Fibroblast of skin of scalp (primary cell): ENCODE data around the gene NAA80.

Experiments
- DNase-seq: peaks from one replicate; pipeline ENCODE4 v3.0.0-alpha.2; 2013

Gene NAA80

GRCh38 chr3:50254577-50255250, 44.5 kb downstream of the NAA80 start:
- DNase-seq: no peak

GRCh38 chr3:50251220-50251619, 48.0 kb downstream of the NAA80 start:
- DNase-seq: no peak

- DNase-seq: no peak
Measured at GRCh38 chr3:50250514-50250913, 48.7 kb downstream of the NAA80 start.

- no peak for DNase-seq
Measured at GRCh38 chr3:50249457-50249856, 49.7 kb downstream of the NAA80 start.

- peak; percentile 47 for DNase-seq
Measured at GRCh38 chr3:50248387-50248786, 50.8 kb downstream of the NAA80 start.

- DNase-seq: peak; percentile 97
Measured at GRCh38 chr3:50246517-50246954, 52.7 kb downstream of the NAA80 start.
